ENCODE measurements around the gene SERPINA7.

GRCh38 chrX:106069048-106069447 lies 30.5 kb upstream of the SERPINA7 start:
- TF ChIP-seq, protein P1, sequence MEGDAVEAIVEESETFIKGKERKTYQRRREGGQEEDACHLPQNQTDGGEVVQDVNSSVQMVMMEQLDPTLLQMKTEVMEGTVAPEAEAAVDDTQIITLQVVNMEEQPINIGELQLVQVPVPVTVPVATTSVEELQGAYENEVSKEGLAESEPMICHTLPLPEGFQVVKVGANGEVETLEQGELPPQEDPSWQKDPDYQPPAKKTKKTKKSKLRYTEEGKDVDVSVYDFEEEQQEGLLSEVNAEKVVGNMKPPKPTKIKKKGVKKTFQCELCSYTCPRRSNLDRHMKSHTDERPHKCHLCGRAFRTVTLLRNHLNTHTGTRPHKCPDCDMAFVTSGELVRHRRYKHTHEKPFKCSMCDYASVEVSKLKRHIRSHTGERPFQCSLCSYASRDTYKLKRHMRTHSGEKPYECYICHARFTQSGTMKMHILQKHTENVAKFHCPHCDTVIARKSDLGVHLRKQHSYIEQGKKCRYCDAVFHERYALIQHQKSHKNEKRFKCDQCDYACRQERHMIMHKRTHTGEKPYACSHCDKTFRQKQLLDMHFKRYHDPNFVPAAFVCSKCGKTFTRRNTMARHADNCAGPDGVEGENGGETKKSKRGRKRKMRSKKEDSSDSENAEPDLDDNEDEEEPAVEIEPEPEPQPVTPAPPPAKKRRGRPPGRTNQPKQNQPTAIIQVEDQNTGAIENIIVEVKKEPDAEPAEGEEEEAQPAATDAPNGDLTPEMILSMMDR (IDR thresholded peaks at IDR 0.05), result no peak
- TF ChIP-seq ZFX (IDR thresholded peaks at IDR 0.05; ENCODE audit: borderline replicate concordance), result no peak
